ENCODE measurements around the gene ATP6V1E1. TPM values are rescaled to one million over a fixed set of nuclear protein-coding genes. Genes with fewer than 3 reads are reported as not detected.

Gene ATP6V1E1
- polyA plus RNA-seq, 1 experiment: 198 TPM

DNA sequence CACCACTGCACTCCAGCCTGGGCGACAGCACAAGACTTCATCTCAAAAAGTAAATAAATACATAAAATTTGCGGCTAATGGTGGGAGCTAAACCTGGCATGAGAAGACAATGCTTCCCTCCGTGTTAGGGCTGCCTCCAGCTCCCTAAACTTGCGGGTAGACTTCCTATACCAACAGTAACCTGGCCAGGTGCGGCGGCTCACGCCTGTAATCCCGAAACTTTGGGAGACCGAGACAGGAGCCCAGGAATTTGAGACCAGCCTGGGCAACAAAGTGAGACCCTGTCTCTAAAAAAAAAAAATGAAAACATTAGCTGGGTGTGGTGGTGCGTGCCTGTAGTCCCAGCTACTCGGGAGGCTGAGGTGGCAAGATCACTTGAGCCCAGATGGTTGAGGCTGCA is 39.9 kb downstream of the ATP6V1E1 start:
- no peak overlapping the region for H3K4me3 ChIP-seq (ENCODE audit: low read depth, low read length)
- H3K9me3 ChIP-seq (ENCODE audit: control insufficient read depth, insufficient read depth, low read length): no peaks in the 10 kb centered on the region
- POLR2A ChIA-PET: interaction anchor here (0.7 to 1.1 kb wide), 2 partner anchors 11 to 41 kb away, joined by 3 to 4 read pairs; no protein-coding TSS in a partner anchor
- CTCF ChIA-PET: no interaction called here
- no peaks in the 10 kb centered on the region for H3K27me3 ChIP-seq (ENCODE audit: control insufficient read depth, insufficient read depth, low read length)
- DNase-seq (ENCODE audit: low read depth, low spot score): no peak
- no peak overlapping the region for H3K27ac ChIP-seq (ENCODE audit: low read depth, low read length)
- TF ChIP-seq, protein P1, sequence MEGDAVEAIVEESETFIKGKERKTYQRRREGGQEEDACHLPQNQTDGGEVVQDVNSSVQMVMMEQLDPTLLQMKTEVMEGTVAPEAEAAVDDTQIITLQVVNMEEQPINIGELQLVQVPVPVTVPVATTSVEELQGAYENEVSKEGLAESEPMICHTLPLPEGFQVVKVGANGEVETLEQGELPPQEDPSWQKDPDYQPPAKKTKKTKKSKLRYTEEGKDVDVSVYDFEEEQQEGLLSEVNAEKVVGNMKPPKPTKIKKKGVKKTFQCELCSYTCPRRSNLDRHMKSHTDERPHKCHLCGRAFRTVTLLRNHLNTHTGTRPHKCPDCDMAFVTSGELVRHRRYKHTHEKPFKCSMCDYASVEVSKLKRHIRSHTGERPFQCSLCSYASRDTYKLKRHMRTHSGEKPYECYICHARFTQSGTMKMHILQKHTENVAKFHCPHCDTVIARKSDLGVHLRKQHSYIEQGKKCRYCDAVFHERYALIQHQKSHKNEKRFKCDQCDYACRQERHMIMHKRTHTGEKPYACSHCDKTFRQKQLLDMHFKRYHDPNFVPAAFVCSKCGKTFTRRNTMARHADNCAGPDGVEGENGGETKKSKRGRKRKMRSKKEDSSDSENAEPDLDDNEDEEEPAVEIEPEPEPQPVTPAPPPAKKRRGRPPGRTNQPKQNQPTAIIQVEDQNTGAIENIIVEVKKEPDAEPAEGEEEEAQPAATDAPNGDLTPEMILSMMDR (IDR thresholded peaks at IDR 0.05; ENCODE audit: low read depth, low read length): no peak

DNA sequence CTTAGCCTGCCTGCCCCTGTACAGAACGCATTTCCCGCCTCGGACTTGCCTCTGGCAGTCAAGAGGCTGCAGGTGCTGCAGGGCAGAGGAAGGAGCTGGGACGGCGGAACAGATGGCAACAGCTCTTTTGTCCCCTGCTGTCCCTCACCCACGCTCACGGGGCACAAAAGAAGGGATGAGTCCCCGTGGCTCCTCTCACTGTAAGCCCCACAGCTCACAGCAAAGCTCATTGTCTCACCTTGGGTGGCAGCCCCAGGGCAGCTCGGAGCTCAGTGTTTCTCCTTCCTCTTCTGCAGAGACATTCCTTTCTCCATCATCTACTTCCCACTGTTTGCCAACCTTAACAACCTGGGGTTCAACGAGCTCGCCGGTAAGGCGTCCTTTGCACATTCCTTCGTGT is 40.9 kb downstream of the ATP6V1E1 start:
- CTCF ChIA-PET: no interaction called here

DNA sequence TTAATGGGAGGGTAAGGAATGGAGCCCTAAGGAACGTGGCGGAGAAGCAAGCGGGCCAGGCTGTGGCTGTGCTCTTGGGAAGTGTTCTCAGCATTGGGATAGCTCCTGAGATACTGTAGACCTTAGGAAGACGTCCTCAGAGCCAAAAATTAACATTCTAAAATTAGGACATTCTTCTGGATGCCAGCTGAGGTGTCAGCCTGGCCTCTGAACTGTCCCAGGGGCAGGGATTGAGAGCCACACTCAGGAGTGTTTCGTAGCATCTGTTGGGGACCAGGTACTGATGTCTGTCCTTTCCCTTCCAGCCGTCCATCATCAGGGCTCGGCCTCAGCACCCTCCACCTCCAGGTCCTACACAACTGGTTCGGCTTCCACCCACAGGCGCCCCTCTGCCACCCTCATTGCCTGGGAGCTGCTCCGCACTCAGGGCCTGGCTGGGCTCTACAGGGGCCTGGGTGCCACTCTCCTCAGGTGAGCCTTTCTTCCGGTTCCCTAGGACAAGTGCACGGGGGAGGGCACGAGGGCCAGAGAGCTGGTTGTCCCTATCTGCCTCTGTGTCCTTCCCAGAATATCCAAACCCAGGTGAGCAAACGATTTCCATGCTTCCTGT is 41.6 kb downstream of the ATP6V1E1 start:
- CTCF ChIA-PET: no interaction called here
- Histone ChIP-seq H3K9me3 (ENCODE audit: control insufficient read depth, insufficient read depth, low read length) (no peaks in the 10 kb centered on the region), H3K27ac (ENCODE audit: low read depth, low read length) (no peak overlapping the region), H3K27me3 (ENCODE audit: control insufficient read depth, insufficient read depth, low read length) (no peaks in the 10 kb centered on the region), H3K4me3 (ENCODE audit: low read depth, low read length) (no peak overlapping the region)
- DNase-seq (ENCODE audit: low read depth, low spot score): no peak
- TF ChIP-seq, protein P1 (IDR thresholded peaks at IDR 0.05; ENCODE audit: low read depth, low read length): no peak
- POLR2A ChIA-PET: no interaction called here

More for the DNA sequence above, 40.9 kb downstream of the ATP6V1E1 start:
- no peaks in the 10 kb centered on the region for H3K9me3 ChIP-seq (ENCODE audit: control insufficient read depth, insufficient read depth, low read length)
- no peak overlapping the region for H3K27ac ChIP-seq (ENCODE audit: low read depth, low read length)
- no peak for DNase-seq (ENCODE audit: low read depth, low spot score)
- TF ChIP-seq, protein P1 (IDR thresholded peaks at IDR 0.05; ENCODE audit: low read depth, low read length): no peak
- no peaks in the 10 kb centered on the region for H3K27me3 ChIP-seq (ENCODE audit: control insufficient read depth, insufficient read depth, low read length)
- no peak overlapping the region for H3K4me3 ChIP-seq (ENCODE audit: low read depth, low read length)
- POLR2A ChIA-PET: no interaction called here

DNA sequence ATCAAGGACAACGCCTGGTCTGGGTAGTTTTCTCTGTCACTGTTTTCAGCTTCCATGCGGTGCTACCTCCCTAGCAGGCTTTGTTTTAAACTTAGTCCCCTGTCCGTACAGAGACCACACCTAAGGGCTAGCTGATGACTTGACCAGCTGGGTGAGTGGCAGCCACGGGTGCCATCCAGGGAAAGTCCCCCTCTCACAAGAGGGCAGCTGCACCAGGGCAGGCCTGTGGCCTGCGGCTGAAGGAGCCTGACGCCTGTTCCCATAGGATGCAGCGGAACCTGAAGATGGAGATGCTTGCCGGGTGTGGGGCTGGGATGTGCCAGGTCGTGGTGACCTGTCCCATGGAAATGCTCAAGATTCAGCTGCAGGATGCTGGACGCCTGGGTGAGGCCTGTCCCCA is 45.4 kb downstream of the ATP6V1E1 start:
- CTCF ChIA-PET: no interaction called here
- no peak overlapping the region for H3K27ac ChIP-seq (ENCODE audit: low read depth, low read length)
- no peaks in the 10 kb centered on the region for H3K27me3 ChIP-seq (ENCODE audit: control insufficient read depth, insufficient read depth, low read length)
- H3K9me3 ChIP-seq (ENCODE audit: control insufficient read depth, insufficient read depth, low read length): no peaks in the 10 kb centered on the region
- DNase-seq (ENCODE audit: low read depth, low spot score): no peak
- H3K4me3 ChIP-seq (ENCODE audit: low read depth, low read length): no peak overlapping the region
- POLR2A ChIA-PET: no interaction called here
- TF ChIP-seq, protein P1 (IDR thresholded peaks at IDR 0.05; ENCODE audit: low read depth, low read length): no peak

DNA sequence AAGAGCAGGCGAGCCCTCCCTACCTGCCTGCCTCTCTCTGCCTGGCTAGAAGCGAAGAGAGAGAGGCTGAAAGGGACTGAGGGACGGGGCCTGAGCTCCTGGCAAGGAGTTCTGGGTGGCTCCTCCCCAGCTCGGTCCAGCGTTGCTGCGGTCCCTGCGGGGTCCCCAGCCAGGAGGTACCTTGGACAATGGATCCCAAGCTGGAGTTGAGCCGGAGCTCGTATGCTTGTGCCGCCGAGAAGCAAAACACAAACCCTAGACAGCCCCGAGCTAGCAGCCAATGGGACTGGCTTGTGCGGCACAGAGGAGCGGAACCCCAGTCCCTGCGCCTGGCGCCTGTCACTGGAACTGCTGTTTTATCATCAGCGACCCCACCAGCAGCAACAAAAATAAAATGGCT is 46.9 kb downstream of the ATP6V1E1 start:
- Histone ChIP-seq H3K27me3 (ENCODE audit: control insufficient read depth, insufficient read depth, low read length) (no peaks in the 10 kb centered on the region), H3K9me3 (ENCODE audit: control insufficient read depth, insufficient read depth, low read length) (no peaks in the 10 kb centered on the region), H3K4me3 (ENCODE audit: low read depth, low read length) (no peak overlapping the region), H3K27ac (ENCODE audit: low read depth, low read length) (no peak overlapping the region)
- ChIA-PET POLR2A (no interaction called here), CTCF (no interaction called here)
- DNase-seq (ENCODE audit: low read depth, low spot score): no peak
- TF ChIP-seq, protein P1 (IDR thresholded peaks at IDR 0.05; ENCODE audit: low read depth, low read length): no peak
